SK-MEL-5 (cell line): ENCODE results near the gene ZMAT5. TPM values are rescaled to one million over a fixed set of nuclear protein-coding genes. Genes with fewer than 3 reads are reported as not detected.

Experiments used
- DNase-seq: peaks from one replicate; pipeline ENCODE4 v3.0.0-alpha.2; 2016; ENCODE audit warnings: low read depth, low spot score
- in situ Hi-C: cut with HindIII; loops from 2 replicates; pipeline ENCODE4 v1.10.0; 2016; ENCODE audit warnings: low sequenced_read_pairs, high pct_unique_total_duplicates, low pct_unique_long_range_greater_than_20kb
- total RNA-seq: library from RNA; depleted of rRNA; stranded (reverse); fragments of >200 nt; shearing (Covaris generic); gene quantifications from 2 replicates; pipeline ENCODE4 v1.2.3, GENCODE V29; 2014

Gene ZMAT5
- total RNA-seq, 1 experiment from 2014 or later, result 27.7 TPM

- in situ Hi-C loops, result no loop called here
- DNase-seq, result no peak
Measured at GRCh38 chr22:29793396-29793795, 26.6 kb upstream of the ZMAT5 start.

DNA sequence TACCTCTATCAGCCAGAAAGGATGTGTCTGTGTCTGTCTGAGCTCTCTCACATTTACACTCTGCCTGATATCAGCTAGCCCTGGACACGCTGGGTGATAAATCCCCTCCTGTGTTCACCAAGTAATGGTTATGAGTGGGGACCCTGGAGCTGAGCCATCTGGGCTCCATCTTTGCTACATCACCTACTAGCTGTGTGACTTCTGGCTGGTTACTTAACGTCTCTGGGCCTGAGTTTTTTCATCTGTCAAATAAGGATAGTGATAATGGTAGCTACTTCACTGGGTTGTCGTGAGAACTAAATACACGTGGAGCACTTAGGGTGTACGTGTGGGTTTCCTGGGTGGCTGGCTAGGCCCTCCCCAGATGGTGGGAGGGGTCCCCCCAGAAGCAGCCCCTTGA, 23.3 kb upstream of the ZMAT5 start:
- in situ Hi-C loops, result no loop called here
- DNase-seq, result no peak

- in situ Hi-C loops, result no loop called here
- no peak for DNase-seq
Measured at GRCh38 chr22:29788339-29789279, 21.8 kb upstream of the ZMAT5 start.

DNA sequence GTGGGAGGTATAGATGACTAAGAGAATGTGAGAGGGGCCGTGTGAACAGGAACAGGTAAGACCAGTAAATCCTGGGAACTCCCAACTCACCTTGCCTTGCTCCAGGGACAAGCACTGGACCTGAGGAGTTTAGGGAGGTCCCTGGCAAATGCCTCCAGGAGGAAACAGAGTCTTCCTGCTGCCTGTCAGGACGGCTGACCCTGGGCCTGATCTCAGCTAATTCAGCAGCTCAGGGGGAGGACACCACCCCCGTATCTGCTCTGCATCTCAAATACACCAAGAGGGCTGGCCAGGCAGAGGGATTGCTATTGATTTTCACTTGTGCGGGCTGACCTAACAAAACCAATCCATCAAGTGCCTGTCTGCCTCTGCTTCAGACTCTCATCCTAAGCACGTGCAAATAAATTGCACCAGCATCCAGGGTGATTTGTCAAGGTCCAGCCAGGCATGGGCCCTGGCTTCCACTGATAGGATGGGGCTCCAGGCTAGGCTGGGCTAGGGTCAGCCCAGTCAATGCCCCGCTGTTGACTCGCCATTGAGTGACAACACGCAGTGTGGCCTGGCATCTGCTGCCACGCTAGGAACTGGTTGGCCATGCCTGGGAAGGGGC, 20.7 kb upstream of the ZMAT5 start:
- in situ Hi-C loops, result no loop called here
- no peak for DNase-seq

DNA sequence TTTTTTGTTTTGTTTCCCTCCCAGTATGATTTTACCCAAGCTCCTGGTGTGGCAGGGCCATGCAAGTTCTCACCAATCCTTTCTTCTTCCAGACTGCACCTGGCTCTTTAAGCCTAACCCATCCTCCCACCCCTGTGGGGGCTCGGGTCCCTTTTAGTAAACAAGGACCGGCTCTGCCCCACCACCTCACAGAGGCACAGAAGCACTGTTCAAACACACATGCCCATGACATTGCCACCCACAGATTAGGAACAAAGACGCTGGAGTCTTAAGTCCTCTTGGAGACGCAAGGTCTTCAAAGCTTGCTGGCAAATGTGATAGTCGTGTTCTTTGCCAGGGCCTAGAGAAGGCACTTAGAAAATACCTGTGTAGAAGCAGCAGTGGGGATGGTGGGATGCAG, 19.2 kb upstream of the ZMAT5 start:
- in situ Hi-C loops, result no loop called here
- DNase-seq, result no peak

DNA sequence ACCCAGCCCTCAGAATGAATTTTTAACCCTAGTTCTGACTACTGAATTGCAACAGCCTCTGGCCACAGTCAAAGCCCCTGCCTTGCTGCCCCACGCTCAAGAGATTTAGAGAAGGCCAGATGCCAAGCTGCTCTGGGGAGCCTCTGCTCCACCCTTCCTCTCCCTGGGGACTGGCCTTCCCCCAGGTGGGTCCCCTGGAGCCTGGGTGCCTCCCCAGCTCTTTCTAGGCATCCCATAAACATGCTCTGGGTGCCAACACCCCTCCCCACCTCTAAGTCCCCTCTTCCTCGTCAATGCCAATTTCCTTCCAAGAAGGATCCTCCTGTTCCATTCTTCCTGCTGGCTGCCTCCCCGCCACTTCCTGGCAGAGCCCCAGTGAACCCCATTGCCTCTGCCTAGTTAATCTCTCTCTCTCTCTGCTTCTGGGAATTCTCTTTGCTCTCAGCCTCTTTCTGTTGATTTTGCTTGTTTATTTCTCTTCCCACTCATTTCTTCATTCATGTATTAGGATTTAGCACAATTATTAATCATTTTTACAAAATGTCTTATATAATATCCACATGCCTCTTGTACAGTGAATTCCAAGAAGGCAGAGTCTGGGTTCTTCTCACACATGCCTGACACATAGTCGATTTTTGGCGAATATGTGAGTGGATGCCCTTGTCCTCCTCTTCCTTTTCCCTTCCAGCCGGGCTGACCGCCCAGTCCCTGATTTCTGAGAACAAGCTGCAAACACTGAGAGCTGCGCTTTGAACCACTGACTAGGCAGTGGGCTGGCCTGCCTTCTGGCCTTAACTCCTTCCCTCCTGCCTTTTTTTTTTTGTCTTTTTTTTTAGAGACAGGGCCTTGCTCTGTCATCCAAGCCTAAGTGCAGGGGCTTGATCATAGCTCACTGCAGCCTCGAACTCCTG, 17.9 kb upstream of the ZMAT5 start:
- DNase-seq, result no peak
- in situ Hi-C loops, result no loop called here

GRCh38 chr22:29782061-29782845, 15.4 kb upstream of the ZMAT5 start:
- in situ Hi-C loops, result no loop called here
- DNase-seq, result no peak

DNA sequence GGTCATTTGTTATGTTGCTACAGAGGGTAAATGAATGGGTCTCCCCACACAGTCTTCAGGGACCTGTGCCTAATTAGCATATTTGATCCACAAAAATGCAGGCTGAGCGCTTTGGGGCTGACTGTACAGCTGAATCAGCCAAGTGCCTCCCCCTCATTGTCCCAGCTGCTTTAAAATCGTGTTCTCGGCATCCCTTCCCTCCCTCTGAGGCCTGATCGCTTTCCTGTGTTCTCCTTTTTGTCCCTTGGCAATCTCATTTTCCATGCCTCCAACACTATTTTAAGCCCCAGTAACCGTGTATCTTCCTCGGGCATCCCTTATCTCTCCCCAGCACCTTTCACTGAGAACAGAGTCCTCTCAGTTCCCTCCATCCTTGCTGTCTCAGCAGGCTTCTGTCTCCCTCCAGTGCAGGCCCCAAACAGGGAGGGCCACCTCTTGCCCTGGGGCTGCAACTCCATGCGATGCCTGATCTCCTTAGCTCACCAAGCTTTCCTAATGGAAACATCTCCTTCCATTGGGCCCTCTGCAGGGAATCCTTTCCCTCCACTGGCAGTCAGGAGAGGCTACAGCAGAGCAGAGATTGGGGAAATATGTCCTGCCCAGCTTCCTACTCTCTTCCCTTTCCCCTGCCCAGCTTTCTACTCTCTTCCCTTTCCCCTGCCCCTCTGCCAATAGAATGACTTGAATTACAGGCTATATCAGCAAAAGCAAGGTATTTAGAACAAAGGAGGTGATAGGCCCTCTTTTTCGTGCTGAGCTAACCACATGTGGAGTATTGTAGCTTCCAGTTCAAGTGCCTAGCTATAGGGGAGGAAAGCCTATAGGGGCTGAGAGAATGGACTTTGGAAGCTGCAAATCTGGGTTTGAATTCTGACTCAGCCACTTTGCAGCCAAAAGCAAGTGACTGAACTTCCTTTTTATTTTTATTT, 14.2 kb upstream of the ZMAT5 start:
- DNase-seq, result no peak
- in situ Hi-C loops, result no loop called here

GRCh38 chr22:29780220-29780619, 13.4 kb upstream of the ZMAT5 start:
- DNase-seq, result no peak
- in situ Hi-C loops, result no loop called here

GRCh38 chr22:29773233-29773632, 6.4 kb upstream of the ZMAT5 start:
- DNase-seq, result no peak
- in situ Hi-C loops, result no loop called here

GRCh38 chr22:29772170-29772641, 5.4 kb upstream of the ZMAT5 start:
- DNase-seq, result peak; percentile 80
- in situ Hi-C loops, result no loop called here

DNA sequence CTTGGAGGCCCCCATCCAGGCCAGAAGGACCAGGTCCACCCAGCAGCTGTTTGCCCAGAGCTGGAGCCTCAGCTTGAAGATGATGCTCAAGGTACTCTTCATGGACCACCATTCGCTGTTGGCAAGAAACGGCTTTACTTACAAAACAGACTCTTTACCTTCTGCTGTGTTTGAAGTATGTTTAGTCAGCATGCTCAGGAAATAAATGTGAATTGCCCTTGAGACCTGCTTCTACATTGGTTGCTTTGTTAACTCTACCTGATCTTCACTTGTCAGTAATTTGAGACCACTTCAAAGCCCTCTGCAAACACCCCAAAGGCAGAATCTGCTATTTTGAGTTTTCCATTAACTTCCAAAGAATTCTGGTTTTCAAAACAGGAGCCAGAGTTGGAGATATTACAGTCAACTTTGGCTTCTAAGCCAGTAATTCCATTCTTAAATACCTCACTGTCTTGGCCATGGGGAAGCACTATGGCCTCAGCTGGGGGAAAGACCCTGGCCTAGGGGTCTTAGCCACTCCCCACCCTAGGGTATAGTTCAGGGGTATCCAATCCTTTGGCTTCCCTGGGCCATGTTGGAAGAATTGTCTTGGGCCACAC, 3.0 kb upstream of the ZMAT5 start:
- no peak for DNase-seq
- in situ Hi-C loops, result no loop called here

DNA sequence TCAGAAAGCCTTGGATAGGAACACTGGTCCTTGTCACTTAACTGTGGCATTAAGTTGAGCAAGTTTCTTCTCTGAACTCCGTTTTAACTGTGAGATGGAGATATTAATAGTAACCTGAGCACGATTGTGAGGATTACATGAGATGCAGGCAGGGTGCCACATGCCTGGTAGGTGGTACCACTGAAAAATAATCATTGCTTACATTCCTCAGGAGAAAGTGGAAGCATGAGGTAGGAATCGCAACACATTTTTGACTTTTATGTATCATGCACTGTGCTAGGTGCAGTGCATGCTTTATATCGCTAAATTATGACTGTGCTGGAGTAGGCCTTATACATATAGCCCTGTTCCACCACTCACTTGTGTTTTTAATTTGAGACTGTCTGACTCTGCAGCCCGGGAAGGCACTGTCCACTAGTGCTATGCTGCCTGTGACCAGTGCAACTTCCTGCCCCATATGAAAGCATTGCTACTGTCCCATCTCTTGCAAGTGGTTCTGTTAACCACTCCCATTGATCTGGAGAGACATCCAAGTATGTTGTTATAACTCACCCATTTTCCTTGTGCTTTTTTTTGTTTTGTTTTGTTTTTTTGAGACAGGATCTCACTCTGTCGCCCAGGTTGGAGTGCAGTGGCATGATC, 1.4 kb upstream of the ZMAT5 start:
- no peak for DNase-seq
- in situ Hi-C loops, result no loop called here

GRCh38 chr22:29767171-29768051, 604 bp upstream of the ZMAT5 start, which contains the start of gene UQCR10:
TSS of gene UQCR10 (plus strand) at chr22:29767369. CDS start at chr22:29767399, 30 bp downstream.
- in situ Hi-C loops, result no loop called here

More at GRCh38 chr22:29767171-29768051, 604 bp upstream of the ZMAT5 start, which contains the start of gene UQCR10:
- peak; percentile 91 for DNase-seq
